ENCODE measurements around the gene WNT9B. TPM values are rescaled to one million over a fixed set of nuclear protein-coding genes. Genes with fewer than 3 reads are reported as not detected.

Gene WNT9B
- not detected in 2 replicates for total RNA-seq

GRCh38 chr17:46851029-46851741, at the start of gene WNT9B:
WNT9B (plus strand) TSS chr17:46851583; CDS start chr17:46851639, 56 bp downstream.

GRCh38 chr17:46818316-46818928, 33.0 kb upstream of the WNT9B start, which contains the start of gene WNT3:
WNT3 (minus strand) TSS chr17:46818692; CDS start chr17:46818597, 95 bp downstream.

GRCh38 chr17:46922804-46923635, 71.6 kb downstream of the WNT9B start, which contains the start of gene GOSR2:
GOSR2 (plus strand) TSS chr17:46923160; CDS start chr17:46923193, 33 bp downstream.

Other genes starting within 250 kb of the WNT9B start
- gene WNT3, start 32.9 kb upstream of the WNT9B start, total RNA-seq, result 0.59 and 0.87 TPM in 2 replicates
- 32.3 and 33.4 TPM in 2 replicates for gene GOSR2, start 71.6 kb downstream of the WNT9B start, total RNA-seq
- not detected in 2 replicates for gene RPRML, start 127.7 kb downstream of the WNT9B start, total RNA-seq

Measured in mammary microvascular endothelial cell (primary cell).